CD4-positive, alpha-beta T cell (primary cell): ENCODE measurements around the gene SPACA6. TPM values are rescaled to one million over a fixed set of nuclear protein-coding genes. Genes with fewer than 3 reads are reported as not detected.

Source experiments
- ATAC-seq: fragments of 200-7000 bp; cut with Tn5 transposase; one replicate; pipeline ENCODE4 v1.10.0; 2022; ENCODE audit warnings: mild to moderate bottlenecking; ENCODE audit not compliant: poor library complexity
- CTCF ChIA-PET: fragments of 350-600 bp; sonication (Branson Sonifier 250); formaldehyde crosslinking; loops from one replicate; lab custom pipeline; 2021; ENCODE audit warnings: antibody characterized with exemption, inconsistent platforms; lab: Charles Lee
- POLR2A ChIA-PET: fragments of 350-600 bp; sonication (Branson Sonifier 250); formaldehyde crosslinking; loops from one replicate; lab custom pipeline; 2021; ENCODE audit warnings: antibody characterized with exemption, inconsistent platforms; lab: Charles Lee
- DNase-seq, 14 experiments: peaks; one replicate each; pipeline ENCODE4 v3.0.0-alpha.2; 2013 to 2020; ENCODE audit warnings: mixed read lengths in 2 of 14
- H3K27ac ChIP-seq, 2 donors: one replicate each; pipeline versions ENCODE4 v1.5.1 to v1.7.0; 2013; ENCODE audit warnings: low read length in 2 of 2, low read depth in 1 of 2, mild to moderate bottlenecking in 1 of 2
- H3K27me3 ChIP-seq, 2 experiments: 1 replicate in 1 of 2; 2 replicates in 1 of 2; pipeline versions ENCODE4 v1.6.1 to v1.7.0; 2013; ENCODE audit warnings: low read length in 2 of 2, control low read depth in 1 of 2, mild to moderate bottlenecking in 1 of 2, moderate library complexity in 1 of 2; ENCODE audit not compliant: insufficient read depth in 2 of 2, control insufficient read depth in 1 of 2
- H3K36me3 ChIP-seq: one replicate; pipeline ENCODE4 v1.6.1; 2013; ENCODE audit warnings: low read length, control low read depth; ENCODE audit not compliant: insufficient read depth
- H3K4me1 ChIP-seq: one replicate; pipeline ENCODE4 v1.6.1; 2013; ENCODE audit warnings: low read length, control low read depth; ENCODE audit not compliant: insufficient read depth
- H3K4me3 ChIP-seq: one replicate; pipeline ENCODE4 v1.5.1; 2013; ENCODE audit warnings: mild to moderate bottlenecking, low read length, moderate library complexity
- H3K9me3 ChIP-seq, 2 experiments: 1 replicate in 1 of 2; 2 replicates in 1 of 2; pipeline versions ENCODE4 v1.6.1 to v1.7.0; 2013; ENCODE audit warnings: low read length in 2 of 2, mild to moderate bottlenecking in 2 of 2, control low read depth in 1 of 2, moderate library complexity in 1 of 2; ENCODE audit not compliant: control insufficient read depth in 1 of 2, insufficient read depth in 1 of 2
- H3K27ac Mint-ChIP-seq: one replicate; pipeline ENCODE4 v1.8.0; 2020; ENCODE audit warnings: mixed read lengths
- H3K27me3 Mint-ChIP-seq: one replicate; pipeline ENCODE4 v1.8.0; 2021; ENCODE audit warnings: mixed read lengths
- H3K36me3 Mint-ChIP-seq: one replicate; pipeline ENCODE4 v1.8.0; 2021; ENCODE audit warnings: low read depth, mixed read lengths
- H3K4me1 Mint-ChIP-seq: one replicate; pipeline ENCODE4 v1.8.0; 2021; ENCODE audit warnings: low read depth, mixed read lengths
- H3K4me3 Mint-ChIP-seq: one replicate; pipeline ENCODE4 v1.8.0; 2020; ENCODE audit warnings: mild to moderate bottlenecking, mixed read lengths
- H3K9me3 Mint-ChIP-seq: one replicate; pipeline ENCODE4 v1.8.0; 2020; ENCODE audit warnings: mixed read lengths
- intact Hi-C, 2 experiments: fragments of 100-400 bp; cut with DNase I in 1 of 2; cut with micrococcal nuclease in 1 of 2; formaldehyde crosslinking; loops; one replicate each; pipeline versions ENCODE4 v1.15.1 to v1.9.0; 2023 to 2025; cut with DNase I, micrococcal nuclease
- total RNA-seq, 174 experiments: library from RNA in 2 of 174; stranded (reverse) in 2 of 174; gene quantifications; one replicate each; pipeline ENCODE4 v1.2.3 and lab custom pipeline; 2021 to 2026
- TF ChIP-seq, protein P1 (sequence below): fragments of 200-600 bp; IDR thresholded peaks from one replicate; pipeline ENCODE4 v1.8.0; 2022; ENCODE audit warnings: antibody characterized with exemption, mild to moderate bottlenecking

Gene SPACA6
- total RNA-seq, 2 experiments from 2014 or later = 2.8 to 3.6 TPM

GRCh38 chr19:51743405-51743804 lies 50.3 kb downstream of the SPACA6 start:
- Histone ChIP-seq H3K4me1 (no peaks in the 10 kb centered on the region), H3K36me3 (no peaks in the 10 kb centered on the region), H3K27ac (no peak overlapping the region), H3K9me3 (peaks cover 0 to 6% of the 10 kb centered on the region in 2 experiments), H3K27me3 (no peaks in the 10 kb centered on the region), H3K4me3 (no peak overlapping the region)
- DNase-seq (no peak), ATAC-seq (no peak)
- Mint-ChIP-seq H3K9me3 (no peaks in the 10 kb centered on the region), H3K4me1 (no peaks in the 10 kb centered on the region), H3K36me3 (no peaks in the 10 kb centered on the region), H3K27ac (no peak overlapping the region), H3K4me3 (no peak overlapping the region), H3K27me3 (peaks cover 41% of the 10 kb centered on the region)
- POLR2A ChIA-PET = no interaction called here
- TF ChIP-seq, protein P1, sequence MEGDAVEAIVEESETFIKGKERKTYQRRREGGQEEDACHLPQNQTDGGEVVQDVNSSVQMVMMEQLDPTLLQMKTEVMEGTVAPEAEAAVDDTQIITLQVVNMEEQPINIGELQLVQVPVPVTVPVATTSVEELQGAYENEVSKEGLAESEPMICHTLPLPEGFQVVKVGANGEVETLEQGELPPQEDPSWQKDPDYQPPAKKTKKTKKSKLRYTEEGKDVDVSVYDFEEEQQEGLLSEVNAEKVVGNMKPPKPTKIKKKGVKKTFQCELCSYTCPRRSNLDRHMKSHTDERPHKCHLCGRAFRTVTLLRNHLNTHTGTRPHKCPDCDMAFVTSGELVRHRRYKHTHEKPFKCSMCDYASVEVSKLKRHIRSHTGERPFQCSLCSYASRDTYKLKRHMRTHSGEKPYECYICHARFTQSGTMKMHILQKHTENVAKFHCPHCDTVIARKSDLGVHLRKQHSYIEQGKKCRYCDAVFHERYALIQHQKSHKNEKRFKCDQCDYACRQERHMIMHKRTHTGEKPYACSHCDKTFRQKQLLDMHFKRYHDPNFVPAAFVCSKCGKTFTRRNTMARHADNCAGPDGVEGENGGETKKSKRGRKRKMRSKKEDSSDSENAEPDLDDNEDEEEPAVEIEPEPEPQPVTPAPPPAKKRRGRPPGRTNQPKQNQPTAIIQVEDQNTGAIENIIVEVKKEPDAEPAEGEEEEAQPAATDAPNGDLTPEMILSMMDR = no peak
- CTCF ChIA-PET = no interaction called here
- intact Hi-C loops = no loop called here

- POLR2A ChIA-PET = no interaction called here
- TF ChIP-seq, protein P1 = no peak
- Mint-ChIP-seq H3K27ac (no peak overlapping the region), H3K9me3 (no peaks in the 10 kb centered on the region), H3K36me3 (no peaks in the 10 kb centered on the region), H3K27me3 (peaks cover 35% of the 10 kb centered on the region), H3K4me3 (no peak overlapping the region), H3K4me1 (no peaks in the 10 kb centered on the region)
- intact Hi-C loops = no loop called here
- CTCF ChIA-PET = no interaction called here
- Histone ChIP-seq H3K4me3 (no peak overlapping the region), H3K27me3 (no peaks in the 10 kb centered on the region), H3K27ac (no peak overlapping the region), H3K9me3 (peaks cover 0 to 6% of the 10 kb centered on the region in 2 experiments), H3K4me1 (no peaks in the 10 kb centered on the region), H3K36me3 (no peaks in the 10 kb centered on the region)
- DNase-seq = no peak
- no peak for ATAC-seq
Observed at GRCh38 chr19:51746731-51747130, 53.6 kb downstream of the SPACA6 start.

DNA sequence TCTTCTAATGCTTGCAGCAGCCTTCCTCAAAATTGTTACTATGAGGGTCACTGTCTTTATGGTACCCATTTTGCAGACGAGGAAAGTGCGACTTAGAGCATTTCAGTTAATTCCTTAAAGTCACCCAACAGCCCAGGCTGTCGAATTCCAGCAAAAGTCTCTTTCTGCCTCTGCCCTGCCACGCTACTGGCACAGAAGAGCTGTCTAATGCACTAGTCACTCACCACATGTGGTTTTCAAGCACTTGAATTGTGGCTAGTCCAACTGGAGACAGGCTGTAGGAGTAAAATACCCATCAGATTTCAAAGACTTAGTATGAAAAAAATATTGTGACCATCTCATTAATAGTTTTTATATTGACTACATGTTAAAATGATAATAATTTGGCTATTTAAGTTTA lies 56.8 kb downstream of the SPACA6 start:
- Histone ChIP-seq H3K4me3 (no peak overlapping the region), H3K9me3 (peaks cover 0 to 6% of the 10 kb centered on the region in 2 experiments), H3K36me3 (no peaks in the 10 kb centered on the region), H3K27ac (no peak overlapping the region), H3K27me3 (no peaks in the 10 kb centered on the region), H3K4me1 (no peaks in the 10 kb centered on the region)
- DNase-seq (no peak), ATAC-seq (no peak)
- no peaks in the 10 kb centered on the region for H3K4me1 Mint-ChIP-seq
- CTCF ChIA-PET = no interaction called here
- no peaks in the 10 kb centered on the region for H3K36me3 Mint-ChIP-seq
- H3K27me3 Mint-ChIP-seq = peaks cover 27% of the 10 kb centered on the region
- POLR2A ChIA-PET = no interaction called here
- H3K4me3 Mint-ChIP-seq = no peak overlapping the region
- H3K9me3 Mint-ChIP-seq = no peaks in the 10 kb centered on the region
- intact Hi-C loops = no loop called here
- no peak overlapping the region for H3K27ac Mint-ChIP-seq
- TF ChIP-seq, protein P1 = no peak
